Measurements from ENCODE around the gene CRELD2. TPM values are rescaled to one million over a fixed set of nuclear protein-coding genes. Genes with fewer than 3 reads are reported as not detected.

Gene CRELD2
- total and polyA plus RNA-seq, 2 of the 13 experiments (the other 11 are each of a cell fraction or from before 2014, with no cell fraction given), result 17.2 to 44.7 TPM

- TF ChIP-seq, protein P1, sequence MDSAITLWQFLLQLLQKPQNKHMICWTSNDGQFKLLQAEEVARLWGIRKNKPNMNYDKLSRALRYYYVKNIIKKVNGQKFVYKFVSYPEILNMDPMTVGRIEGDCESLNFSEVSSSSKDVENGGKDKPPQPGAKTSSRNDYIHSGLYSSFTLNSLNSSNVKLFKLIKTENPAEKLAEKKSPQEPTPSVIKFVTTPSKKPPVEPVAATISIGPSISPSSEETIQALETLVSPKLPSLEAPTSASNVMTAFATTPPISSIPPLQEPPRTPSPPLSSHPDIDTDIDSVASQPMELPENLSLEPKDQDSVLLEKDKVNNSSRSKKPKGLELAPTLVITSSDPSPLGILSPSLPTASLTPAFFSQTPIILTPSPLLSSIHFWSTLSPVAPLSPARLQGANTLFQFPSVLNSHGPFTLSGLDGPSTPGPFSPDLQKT (CRISPR knock-in tag; IDR thresholded peaks at IDR 0.05; ENCODE audit: borderline replicate concordance), result no peak
- peak; percentile 78; the same call in 1 of the 2 replicates for TF ChIP-seq ZNF816 (CRISPR knock-in tag; IDR thresholded peaks at IDR 0.05; ENCODE audit: borderline replicate concordance)
- peak; percentile 63; the same call in 1 of the 2 replicates for TF ChIP-seq CSRNP1 (CRISPR knock-in tag; IDR thresholded peaks at IDR 0.05)
- peak; percentile 65; the same call in 1 of the 2 replicates for TF ChIP-seq PHF21A (CRISPR knock-in tag; IDR thresholded peaks at IDR 0.05)
- TF ChIP-seq MIER2 (CRISPR knock-in tag; IDR thresholded peaks at IDR 0.05), result no peak
- no peak for TF ChIP-seq NFRKB (IDR thresholded peaks at IDR 0.05)
- TF ChIP-seq ZNF274 (CRISPR knock-in tag; IDR thresholded peaks at IDR 0.05), result no peak
- TF ChIP-seq KMT2B (CRISPR knock-in tag; IDR thresholded peaks at IDR 0.05), result peak; percentile 33; the same call in 1 of the 2 replicates
- no peak for TF ChIP-seq THAP7 (CRISPR knock-in tag; IDR thresholded peaks at IDR 0.05)
- TF ChIP-seq DMAP1 (CRISPR knock-in tag; IDR thresholded peaks at IDR 0.05), result no peak
- TF ChIP-seq ZNF232 (CRISPR knock-in tag; IDR thresholded peaks at IDR 0.05; ENCODE audit: borderline replicate concordance), result peak; percentile 17; the same call in 1 of the 2 replicates
- TF ChIP-seq, protein P2, sequence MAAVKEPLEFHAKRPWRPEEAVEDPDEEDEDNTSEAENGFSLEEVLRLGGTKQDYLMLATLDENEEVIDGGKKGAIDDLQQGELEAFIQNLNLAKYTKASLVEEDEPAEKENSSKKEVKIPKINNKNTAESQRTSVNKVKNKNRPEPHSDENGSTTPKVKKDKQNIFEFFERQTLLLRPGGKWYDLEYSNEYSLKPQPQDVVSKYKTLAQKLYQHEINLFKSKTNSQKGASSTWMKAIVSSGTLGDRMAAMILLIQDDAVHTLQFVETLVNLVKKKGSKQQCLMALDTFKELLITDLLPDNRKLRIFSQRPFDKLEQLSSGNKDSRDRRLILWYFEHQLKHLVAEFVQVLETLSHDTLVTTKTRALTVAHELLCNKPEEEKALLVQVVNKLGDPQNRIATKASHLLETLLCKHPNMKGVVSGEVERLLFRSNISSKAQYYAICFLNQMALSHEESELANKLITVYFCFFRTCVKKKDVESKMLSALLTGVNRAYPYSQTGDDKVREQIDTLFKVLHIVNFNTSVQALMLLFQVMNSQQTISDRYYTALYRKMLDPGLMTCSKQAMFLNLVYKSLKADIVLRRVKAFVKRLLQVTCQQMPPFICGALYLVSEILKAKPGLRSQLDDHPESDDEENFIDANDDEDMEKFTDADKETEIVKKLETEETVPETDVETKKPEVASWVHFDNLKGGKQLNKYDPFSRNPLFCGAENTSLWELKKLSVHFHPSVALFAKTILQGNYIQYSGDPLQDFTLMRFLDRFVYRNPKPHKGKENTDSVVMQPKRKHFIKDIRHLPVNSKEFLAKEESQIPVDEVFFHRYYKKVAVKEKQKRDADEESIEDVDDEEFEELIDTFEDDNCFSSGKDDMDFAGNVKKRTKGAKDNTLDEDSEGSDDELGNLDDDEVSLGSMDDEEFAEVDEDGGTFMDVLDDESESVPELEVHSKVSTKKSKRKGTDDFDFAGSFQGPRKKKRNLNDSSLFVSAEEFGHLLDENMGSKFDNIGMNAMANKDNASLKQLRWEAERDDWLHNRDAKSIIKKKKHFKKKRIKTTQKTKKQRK (IDR thresholded peaks at IDR 0.05; ENCODE audit: low read length), result no peak
- TF ChIP-seq NFATC3 (CRISPR knock-in tag; IDR thresholded peaks at IDR 0.05), result no peak
- TF ChIP-seq ZSCAN22 (CRISPR knock-in tag; IDR thresholded peaks at IDR 0.05), result no peak
- TF ChIP-seq ZXDC (CRISPR knock-in tag; IDR thresholded peaks at IDR 0.05), result no peak
- TF ChIP-seq ZNF574 (CRISPR knock-in tag; IDR thresholded peaks at IDR 0.05), result peak; percentile 33
- TF ChIP-seq MED1 (CRISPR knock-in tag; IDR thresholded peaks at IDR 0.05), result peak; percentile 73
Observed at GRCh38 chr22:49946612-49947295, 28.3 kb downstream of the CRELD2 start (continued).

Data from HepG2 (cell line).